HTERT RPE-1 (cell line): ENCODE data around the gene AFAP1L2.
"Not testable (repeated sequence)": the region's sequence is repeated elsewhere in the genome, so short reads cannot be mapped to it uniquely, and the experiment has no call there.

Source experiments
- in situ Hi-C: fragments of 300-500 bp; cut with MboI; formaldehyde crosslinking; loops from 4 replicates; pipeline ENCODE4 v1.14.3; 2020; ENCODE audit warnings: low sequenced_read_pairs

AFAP1L2 gene

DNA sequence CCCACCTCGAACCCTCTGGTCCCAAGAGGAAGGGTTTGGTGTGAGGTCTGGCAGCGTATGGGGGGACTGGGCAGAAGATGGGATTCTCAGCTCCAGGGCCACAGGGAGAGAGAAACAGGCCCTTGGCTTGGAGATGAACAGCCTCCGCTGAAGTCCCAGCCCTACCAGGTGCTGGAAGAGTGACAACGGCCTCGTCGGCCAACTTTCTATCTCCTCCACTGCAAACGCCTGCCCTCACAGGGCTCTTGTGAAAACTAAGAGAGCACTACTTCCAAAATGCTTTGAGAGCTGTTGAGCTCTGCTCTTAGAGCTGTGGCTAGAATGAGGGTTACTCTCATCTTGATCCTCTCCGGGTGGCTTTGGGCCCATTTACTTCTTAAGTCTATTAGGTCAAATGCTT, 63.5 kb downstream of the AFAP1L2 start:
- in situ Hi-C loops, result no loop called here

GRCh38 chr10:114337510-114338462, 66.5 kb downstream of the AFAP1L2 start:
- in situ Hi-C loops, result no loop called here

DNA sequence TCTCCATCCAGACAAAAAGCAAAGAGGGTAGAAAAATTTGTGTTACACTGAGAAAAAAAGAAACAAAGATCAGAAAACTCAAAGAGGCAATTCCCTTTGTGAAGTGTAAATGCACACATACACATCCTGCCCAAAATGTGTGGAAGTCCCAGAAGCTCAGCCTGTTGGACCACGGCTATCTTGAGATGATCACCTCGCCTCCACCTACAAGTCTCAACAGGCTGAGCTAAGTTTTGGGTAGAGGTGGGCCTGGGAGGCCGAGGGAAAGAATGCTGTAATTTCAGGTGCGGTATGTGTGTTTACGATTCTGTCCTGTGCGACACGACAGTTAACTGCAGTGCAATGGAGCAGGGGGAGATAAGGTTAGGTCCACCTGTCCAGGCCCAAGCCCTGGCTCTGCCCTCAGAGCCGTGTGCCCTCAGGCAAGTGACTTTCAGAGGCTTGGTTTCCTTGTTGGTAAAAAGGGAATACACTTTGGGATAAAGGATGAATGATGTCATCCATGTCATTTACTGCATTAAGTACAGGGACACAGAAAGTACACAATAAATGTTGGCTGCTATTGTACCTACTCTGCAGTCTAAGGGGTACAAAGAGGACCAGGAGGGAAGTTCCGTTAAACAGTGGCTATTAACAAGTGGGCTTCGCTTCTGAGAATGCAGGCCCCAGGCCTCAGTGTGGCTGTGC, 67.3 kb downstream of the AFAP1L2 start:
- in situ Hi-C loops, result no loop called here

- in situ Hi-C loops, result no loop called here
Measured at GRCh38 chr10:114335614-114336013, 68.7 kb downstream of the AFAP1L2 start.

GRCh38 chr10:114334301-114334700, 70.0 kb downstream of the AFAP1L2 start:
- in situ Hi-C loops, result no loop called here

DNA sequence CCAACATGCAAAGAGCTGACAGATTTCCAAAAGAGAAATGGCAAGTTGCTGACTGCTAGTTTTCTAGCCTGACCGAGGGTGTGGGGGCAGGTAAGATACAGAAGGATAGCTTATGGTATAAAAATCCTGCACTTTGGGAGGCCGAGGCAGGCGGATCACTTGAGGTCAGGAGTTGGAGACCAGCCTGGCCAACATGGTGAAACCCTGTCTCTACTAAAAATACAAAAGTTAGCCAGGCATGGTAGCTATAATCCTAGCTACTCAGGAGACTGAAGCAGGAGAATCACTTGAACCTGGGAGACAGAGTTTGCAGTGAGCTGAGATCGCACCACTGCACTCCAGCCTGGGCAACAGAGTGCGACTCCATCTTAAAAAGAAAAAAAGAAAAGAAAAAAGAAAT, 70.9 kb downstream of the AFAP1L2 start:
- in situ Hi-C loops, result not testable (repeated sequence)

- in situ Hi-C loops, result no loop called here
Measured at GRCh38 chr10:114332301-114333192, 71.8 kb downstream of the AFAP1L2 start.

GRCh38 chr10:114329634-114330365, 74.5 kb downstream of the AFAP1L2 start:
- in situ Hi-C loops, result no loop called here

- in situ Hi-C loops, result no loop called here
Measured at GRCh38 chr10:114328874-114329273, 75.4 kb downstream of the AFAP1L2 start.

DNA sequence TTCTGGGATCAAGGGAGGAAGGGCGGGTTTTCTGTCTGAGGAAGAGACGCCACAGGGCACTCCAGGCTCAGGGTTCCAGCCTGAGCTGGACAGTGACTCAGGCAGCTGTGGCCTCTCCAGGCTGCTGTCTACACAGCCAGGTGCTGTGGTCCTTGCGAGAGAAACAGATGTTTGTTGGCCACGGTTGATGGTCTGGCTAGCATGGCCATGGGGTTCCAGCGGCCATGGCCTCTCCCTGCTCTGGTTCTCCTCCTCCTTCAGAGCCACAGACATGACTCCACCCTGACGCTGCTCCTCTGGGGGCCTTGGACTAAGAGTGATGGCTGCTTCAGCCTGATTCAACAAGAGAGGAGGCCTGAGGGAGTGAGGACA, 75.9 kb downstream of the AFAP1L2 start:
- in situ Hi-C loops, result no loop called here

GRCh38 chr10:114327537-114328440, 76.5 kb downstream of the AFAP1L2 start:
- in situ Hi-C loops, result no loop called here

DNA sequence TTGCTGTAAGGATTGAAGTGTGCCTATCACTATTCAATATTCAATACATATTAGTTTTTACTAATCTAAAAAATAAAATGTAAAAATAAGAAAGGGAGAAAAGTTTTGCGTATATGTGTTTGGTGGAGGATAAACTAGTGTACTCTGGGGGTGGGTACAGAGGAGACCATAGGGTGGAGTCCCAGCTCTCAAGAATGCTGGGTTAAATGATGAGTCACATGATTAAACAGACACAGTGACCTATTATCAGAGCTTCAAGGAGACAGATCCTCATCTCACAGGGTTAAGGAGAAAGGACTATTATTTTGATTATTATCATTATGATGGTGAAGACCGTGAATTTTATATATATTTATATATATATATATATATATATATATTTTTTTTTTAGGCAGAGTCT, 77.5 kb downstream of the AFAP1L2 start:
- in situ Hi-C loops, result no loop called here

DNA sequence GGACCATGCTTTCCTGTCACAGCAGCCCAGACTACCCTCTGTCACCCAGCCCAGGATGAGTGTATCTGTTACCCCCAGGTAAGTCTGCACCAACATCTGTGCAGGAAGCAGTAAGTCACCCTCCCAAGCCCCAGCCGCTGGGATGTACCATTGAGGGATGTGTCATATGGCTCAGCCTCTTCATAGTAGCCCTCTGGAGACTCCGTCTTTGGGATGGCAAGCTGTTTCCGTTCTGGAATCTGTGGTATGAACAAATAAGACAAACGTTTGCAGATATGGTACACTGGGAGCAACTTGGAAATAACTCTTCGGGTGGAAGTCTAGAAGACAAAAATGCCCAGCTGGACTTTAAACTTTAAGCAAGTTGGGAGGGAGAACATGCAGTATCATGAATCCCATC, 81.3 kb downstream of the AFAP1L2 start:
- in situ Hi-C loops, result no loop called here

DNA sequence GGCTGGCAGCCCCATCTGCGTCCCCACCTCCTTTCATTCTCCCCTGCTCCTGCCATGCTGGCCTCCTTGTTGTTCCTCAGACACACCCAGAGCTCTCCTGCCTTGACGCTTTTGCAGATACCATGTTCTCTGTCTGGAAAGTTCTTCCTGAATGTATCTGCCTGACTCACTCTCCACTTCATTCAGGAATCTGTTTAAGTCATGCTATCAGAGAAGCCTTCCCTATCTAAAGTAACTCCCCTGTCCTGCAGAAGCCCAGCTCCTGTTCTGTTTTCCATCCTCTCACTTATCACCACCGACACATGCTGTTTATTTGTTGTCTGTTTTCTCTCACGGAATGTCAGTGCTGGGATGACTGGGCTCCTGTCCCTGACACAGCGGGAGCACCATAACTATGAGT, 82.0 kb downstream of the AFAP1L2 start:
- in situ Hi-C loops, result no loop called here

- in situ Hi-C loops, result no loop called here
Measured at GRCh38 chr10:114320249-114321116, 83.8 kb downstream of the AFAP1L2 start.

DNA sequence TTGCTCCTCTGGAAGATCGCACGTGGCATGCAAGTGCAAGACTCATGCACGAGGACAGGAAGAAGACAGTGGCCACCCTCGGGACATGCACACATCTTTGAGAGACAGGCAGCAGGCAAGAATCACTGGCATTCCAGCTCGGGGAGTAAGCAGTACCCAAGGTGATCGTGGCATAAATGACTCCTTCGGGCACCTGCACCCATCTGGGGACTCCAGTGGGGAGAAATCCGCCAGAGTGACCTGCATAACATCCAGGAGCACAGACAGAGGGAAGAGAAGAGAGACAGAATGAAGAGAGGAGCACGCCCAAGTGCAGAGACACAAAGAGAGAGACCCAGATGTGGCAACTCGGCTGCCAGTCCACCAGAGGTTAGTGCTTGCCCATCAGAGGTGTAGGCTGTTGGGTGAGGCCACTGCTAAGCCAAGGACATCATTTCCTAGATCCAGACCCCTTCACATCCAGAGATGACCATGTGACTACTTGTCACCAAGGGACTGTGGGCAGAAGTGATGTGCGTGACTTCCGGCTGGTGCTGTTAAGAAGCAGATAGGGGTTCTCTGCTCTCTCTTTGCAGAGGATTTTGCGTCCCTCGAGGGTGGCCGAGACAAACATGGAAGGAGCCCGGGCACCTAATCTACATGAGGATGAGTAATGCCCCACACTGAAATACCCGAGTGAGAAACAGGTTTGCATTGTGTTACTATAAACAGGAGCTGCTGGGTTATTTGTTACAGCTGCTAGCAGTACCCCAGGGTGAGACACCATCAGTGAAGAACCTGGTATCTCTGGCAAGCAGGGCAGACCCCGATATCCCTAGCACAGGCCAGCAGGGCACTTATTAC, 84.7 kb downstream of the AFAP1L2 start:
- in situ Hi-C loops, result no loop called here

GRCh38 chr10:114316744-114317143, 87.6 kb downstream of the AFAP1L2 start:
- in situ Hi-C loops, result no loop called here
